ENCODE data around the gene TBC1D9B.

The TBC1D9B gene

DNA sequence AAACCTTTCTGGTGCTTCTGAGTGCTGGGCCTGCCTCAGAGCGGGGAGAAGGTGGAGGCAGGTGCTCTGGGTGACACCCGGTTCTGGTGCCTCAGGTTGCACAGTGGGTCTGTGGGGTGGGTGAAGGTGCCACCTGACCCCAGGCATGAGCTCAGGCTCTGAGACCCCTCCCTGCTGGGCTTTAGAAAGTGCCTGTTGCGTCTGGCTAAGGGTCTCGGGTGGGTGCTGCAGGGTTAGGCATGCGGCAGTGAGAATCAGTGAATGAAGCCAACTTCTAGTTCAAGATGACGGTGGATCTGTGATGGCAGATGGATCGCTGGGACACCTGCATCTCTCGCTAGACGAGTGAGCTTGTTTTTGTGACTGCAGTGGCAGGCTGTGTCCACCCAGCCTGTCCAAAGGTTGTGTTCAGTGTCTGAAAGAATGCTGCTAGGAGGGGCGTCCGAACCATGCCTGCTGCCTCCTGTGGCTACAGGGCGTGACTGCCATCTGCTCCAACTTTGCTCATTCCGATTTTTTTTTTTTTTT lies 82.0 kb downstream of the TBC1D9B start:
- peak in 3 of 10 donors; percentile 26 to 64 (median 32) for DNase-seq
- intact Hi-C loops (cut with DNase I): no loop called here

DNA sequence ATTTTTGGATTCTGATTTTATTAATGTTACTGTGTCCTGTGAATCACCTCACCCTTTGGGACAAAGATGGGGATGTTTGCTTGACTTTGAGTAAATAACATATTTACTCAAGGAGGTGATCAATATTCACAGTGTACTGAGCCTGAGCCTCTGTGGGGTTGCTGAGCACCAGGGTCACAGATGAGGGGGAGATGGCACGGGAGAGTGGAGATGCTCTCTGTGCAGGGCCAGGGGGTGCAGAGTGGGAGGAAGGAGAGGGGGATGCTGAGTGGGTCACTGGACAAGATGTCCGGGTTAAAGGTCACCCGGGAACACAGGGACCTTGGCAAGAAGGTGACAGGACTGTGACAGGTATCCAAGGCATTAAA lies 83.0 kb downstream of the TBC1D9B start:
- intact Hi-C loops (cut with DNase I): loop anchor here (5.0 kb wide), 1 partner anchor 33 kb away; the partner anchor contains the start of gene MRNIP
- peak in 2 of 10 donors; percentile 1 to 13 for DNase-seq

DNA sequence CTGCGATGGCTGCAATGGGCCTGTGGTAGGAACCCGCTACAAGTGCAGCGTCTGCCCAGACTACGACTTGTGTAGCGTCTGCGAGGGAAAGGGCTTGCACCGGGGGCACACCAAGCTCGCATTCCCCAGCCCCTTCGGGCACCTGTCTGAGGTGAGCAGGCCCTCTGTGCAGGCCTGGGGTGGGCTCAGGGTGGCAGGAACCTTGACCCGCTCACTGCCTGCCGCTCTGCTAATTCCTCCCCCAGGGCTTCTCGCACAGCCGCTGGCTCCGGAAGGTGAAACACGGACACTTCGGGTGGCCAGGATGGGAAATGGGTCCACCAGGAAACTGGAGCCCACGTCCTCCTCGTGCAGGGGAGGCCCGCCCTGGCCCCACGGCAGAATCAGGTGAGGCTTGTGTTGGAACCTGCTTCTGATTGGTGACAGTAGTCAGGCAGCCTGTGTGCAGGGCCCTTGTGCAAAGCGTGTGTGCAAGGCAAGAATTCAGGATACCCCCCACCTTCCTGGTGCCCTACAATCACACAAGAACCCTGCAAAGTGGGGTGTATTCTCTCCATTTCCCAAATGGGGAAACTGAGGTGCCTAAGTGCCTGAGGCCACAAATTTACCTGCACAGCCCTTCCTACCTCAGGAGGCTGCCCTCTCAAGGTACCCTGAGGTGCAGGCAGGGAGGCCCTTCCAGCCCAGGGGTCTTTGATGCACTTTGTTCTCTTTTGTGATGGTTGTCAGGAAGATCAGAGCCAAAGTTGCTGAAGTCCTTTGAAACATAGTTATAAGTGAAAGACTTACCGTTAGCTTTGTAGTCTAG lies 83.6 kb downstream of the TBC1D9B start:
- DNase-seq: peak in 3 of 10 donors; percentile 35 to 72 (median 63)
- intact Hi-C loops (cut with DNase I): loop anchor here (5.0 kb wide), 1 partner anchor 33 kb away; the partner anchor contains the start of gene MRNIP

- intact Hi-C loops (cut with DNase I): loop anchor here (5.0 kb wide), 1 partner anchor 35 kb away; the partner anchor contains the start of gene MRNIP
- DNase-seq: peak in 2 of 10 donors; percentile 49 to 60
These were observed 85.2 kb downstream of the TBC1D9B start for GRCh38 chr5:179822444-179822990.

- intact Hi-C loops (cut with DNase I): loop anchor here (5.0 kb wide), 1 partner anchor 35 kb away; the partner anchor contains the start of gene MRNIP
- DNase-seq: peak in 2 of 10 donors; percentile 36 to 39
These were observed 85.7 kb downstream of the TBC1D9B start for GRCh38 chr5:179822059-179822432.

DNA sequence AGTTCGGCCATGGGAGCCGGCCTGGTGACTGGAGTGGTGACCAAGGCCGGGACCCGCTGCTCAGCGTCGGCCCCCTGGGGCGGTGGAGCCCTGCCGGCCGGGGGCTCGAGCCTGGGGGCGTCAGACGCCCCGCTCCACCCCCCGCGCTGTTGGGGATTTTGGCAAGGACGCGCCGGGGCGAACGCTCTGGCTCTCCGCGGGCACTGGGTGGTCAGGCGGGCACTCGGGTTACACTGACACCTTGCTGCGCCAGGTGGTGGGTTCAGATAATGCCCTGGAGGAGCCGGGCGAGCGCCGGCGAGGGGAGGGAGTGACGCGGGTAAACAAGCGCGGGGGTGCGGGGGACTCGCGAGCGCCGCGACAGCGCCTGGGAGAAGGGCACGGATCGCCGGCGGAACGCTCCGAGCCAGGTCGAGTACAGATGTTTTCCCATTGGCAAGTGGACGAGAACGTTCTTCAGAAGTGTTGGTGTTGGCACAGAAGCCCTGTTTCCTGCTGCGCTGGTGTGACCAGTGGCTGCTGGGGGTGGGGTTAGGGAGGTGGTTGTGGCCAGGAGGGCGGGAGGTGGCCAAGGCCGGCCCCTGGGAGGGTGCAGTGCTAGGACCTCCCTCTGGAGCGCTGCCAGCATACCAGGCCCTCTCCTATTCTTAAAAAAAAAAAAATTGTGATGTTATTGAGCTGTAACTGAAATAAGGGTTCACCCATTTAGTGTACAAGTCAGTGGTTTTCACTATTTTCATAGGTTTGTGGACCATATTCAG lies 86.2 kb downstream of the TBC1D9B start:
- DNase-seq: peak; percentile 83 to 98 (median 89)
- intact Hi-C loops (cut with DNase I): loop anchor here (2.0 to 5.0 kb wide), 2 partner anchors 15 to 36 kb away; partner anchors contain the start of genes MGAT4B and MRNIP

DNA sequence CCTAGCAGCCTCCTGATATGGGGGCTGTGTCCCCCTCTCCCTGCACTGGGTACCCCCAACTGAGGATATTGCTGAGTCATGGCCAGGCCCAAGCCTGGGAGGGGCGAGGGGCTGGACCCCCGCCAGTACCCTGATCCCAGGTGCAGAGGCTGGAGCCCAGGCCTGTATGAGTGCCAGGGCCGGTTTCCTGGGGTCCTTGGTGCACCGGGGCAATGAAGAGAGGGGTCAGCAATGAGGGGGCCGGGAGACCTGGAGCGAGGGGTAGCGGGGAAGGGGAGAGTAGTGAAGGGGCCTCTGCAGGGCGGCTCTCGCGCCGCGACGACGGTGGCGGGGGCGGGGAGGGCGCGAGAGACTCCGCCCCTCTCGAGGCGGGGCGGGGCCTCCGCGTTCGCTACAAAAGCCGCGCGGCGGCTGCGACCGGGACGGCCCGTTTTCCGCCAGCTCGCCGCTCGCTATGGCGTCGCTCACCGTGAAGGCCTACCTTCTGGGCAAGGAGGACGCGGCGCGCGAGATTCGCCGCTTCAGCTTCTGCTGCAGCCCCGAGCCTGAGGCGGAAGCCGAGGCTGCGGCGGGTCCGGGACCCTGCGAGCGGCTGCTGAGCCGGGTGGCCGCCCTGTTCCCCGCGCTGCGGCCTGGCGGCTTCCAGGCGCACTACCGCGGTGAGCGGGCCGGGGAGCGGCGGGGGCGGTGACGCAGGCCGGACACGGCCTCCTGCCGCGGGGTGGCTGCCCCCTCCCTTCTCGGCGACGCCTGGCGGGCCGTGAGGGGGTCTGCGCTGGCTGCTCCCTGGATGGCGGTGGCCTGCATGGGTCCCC lies 87.0 kb downstream of the TBC1D9B start, which contains the start of gene SQSTM1:
TSS of gene SQSTM1 (plus strand) at position 423 of the 815 bp plus-strand sequence. CDS start at position 455, 32 bp downstream.
- intact Hi-C loops (cut with DNase I): loop anchor here (2.0 to 5.0 kb wide), 2 partner anchors 14 to 37 kb away; partner anchors contain the start of genes MGAT4B and MRNIP
- peak; percentile 84 to 99 (median 88) for DNase-seq

DNA sequence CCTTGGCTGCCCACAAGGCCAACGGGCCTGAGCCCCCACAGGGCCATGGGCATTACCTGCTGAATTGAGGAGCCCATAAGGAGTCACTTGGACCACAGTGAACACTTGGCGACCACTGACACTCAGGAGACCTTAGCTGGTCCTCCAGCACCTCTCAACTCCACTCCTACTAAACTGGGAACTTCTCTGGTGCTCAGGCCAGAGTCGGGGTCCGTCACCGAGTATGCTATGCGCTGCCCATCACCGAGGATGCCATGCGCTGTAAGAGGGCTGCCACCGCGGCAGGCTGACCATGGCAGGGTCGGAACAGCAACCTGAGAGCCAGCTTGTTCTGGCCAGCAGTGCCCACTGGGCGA lies 87.6 kb downstream of the TBC1D9B start:
- peak in 1 of 10 donors; percentile 80 for DNase-seq
- intact Hi-C loops (cut with DNase I): loop anchor here (2.0 to 5.0 kb wide), 2 partner anchors 13 to 37 kb away; partner anchors contain the start of genes MGAT4B and MRNIP

DNA sequence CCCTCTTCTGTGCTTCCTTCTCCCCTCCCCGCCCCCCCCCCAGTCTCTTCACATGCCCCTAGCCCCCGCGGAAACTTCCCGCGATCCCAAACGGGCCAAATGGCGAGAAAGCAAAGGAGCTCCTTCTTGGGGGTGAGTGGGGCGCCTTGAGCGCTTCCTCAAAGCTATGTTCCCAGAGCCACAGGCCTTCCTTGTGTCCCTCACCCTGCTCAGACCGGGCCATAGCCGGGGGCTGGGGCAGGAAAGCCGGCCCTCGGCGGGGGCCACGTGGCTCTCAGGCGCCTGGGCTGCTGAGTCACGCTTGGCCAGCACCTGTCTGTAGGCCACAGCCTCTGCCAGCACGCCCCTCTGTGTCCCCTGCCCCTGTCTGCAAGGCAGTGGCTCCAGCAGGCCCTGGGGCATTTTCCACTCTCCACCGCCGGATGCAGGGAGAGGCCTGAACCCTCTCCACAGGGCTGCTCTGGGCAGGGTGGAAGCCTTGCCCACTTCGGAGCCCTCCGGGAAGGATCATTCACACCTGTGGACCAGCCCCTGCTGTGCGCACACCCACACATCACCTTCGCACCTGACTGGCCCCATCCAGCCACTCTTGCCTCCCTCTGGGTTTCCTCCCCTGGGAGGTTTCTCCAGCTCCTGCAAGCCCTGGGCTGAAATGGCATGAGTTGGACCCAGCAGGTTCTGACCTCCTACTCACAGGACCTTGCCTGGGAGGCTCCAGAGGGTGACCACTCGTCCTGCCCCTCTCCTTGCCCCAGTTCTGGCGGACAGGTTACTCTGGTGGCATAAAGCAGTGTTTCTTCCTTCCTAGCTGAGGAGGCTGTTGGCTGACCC lies 88.2 kb downstream of the TBC1D9B start:
- peak in 7 of 10 donors; percentile 53 to 95 (median 70) for DNase-seq
- intact Hi-C loops (cut with DNase I): loop anchor here (2.0 to 5.0 kb wide), 2 partner anchors 13 to 38 kb away; partner anchors contain the start of genes MGAT4B and MRNIP

- intact Hi-C loops (cut with DNase I): no loop called here
These were observed 88.9 kb downstream of the TBC1D9B start for GRCh38 chr5:179818746-179819295.

GRCh38 chr5:179817890-179818745 lies 89.6 kb downstream of the TBC1D9B start:
- intact Hi-C loops (cut with DNase I): no loop called here
- peak in 4 of 10 donors; percentile 28 to 72 (median 68) for DNase-seq

More at GRCh38 chr5:179818746-179819295, 88.9 kb downstream of the TBC1D9B start:
- DNase-seq: peak; percentile 85 to 99 (median 92)

- peak in 2 of 10 donors; percentile 59 to 84 for DNase-seq
These were observed 90.2 kb downstream of the TBC1D9B start for GRCh38 chr5:179817470-179817840.

DNA sequence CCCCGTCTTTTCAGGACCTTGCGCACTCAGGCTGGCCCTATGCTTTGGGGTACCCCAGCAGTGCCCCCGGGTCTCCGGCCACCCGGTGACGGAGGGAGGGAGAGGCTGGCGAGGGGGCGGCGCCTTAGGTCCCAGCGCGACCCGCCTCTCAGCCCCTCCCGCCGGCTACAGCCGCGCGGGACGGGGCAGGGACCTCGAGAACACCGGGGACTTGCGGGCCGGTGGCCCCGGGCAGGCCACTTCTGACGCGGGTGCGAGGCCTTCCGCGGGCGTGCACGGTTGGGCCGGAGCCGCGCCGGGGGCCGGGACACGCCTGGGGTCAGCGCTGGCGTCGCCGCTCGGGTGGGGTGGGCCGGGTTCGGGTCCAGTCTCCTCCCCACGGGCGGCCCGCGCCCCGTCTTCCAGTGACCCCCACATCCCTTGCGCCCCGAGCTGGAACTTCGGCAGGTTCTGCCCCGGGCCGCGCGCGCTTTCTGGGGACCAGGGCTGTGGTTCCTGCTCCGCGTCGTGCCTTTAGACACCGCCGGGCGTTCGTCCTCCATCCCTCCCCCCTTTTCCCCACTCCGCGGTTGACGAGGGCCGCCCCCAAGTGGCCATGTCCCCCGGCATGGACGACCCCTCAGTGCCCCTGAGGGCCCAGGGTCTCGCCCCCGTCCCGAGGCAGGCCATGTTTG lies 90.8 kb downstream of the TBC1D9B start:
- DNase-seq: peak in 5 of 10 donors; percentile 28 to 88 (median 77)
- intact Hi-C loops (cut with DNase I): no loop called here

More at GRCh38 chr5:179817470-179817840, 90.2 kb downstream of the TBC1D9B start:
- intact Hi-C loops (cut with DNase I): no loop called here

DNA sequence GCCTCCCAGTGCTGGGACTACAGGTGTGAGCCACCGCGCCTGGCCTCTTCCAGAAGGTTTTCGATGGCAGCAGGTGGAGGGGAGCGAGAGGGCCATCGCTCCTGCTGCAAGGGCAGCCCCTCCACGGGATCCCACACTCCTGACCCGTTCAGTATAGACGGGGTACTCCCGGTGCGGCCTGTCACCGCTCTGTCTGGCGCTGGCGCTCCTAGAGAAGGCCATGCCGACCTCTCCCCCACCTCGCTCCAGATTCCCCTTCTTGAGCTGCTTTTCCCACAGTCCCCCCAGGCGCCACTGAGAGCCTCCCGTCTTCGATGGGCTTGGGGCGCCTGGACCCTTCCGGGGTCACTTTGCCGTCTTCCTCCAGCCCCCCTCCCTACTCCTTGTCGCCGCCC lies 91.3 kb downstream of the TBC1D9B start:
- intact Hi-C loops (cut with DNase I): no loop called here
- DNase-seq: peak in 3 of 10 donors; percentile 16 to 77 (median 75)

DNA sequence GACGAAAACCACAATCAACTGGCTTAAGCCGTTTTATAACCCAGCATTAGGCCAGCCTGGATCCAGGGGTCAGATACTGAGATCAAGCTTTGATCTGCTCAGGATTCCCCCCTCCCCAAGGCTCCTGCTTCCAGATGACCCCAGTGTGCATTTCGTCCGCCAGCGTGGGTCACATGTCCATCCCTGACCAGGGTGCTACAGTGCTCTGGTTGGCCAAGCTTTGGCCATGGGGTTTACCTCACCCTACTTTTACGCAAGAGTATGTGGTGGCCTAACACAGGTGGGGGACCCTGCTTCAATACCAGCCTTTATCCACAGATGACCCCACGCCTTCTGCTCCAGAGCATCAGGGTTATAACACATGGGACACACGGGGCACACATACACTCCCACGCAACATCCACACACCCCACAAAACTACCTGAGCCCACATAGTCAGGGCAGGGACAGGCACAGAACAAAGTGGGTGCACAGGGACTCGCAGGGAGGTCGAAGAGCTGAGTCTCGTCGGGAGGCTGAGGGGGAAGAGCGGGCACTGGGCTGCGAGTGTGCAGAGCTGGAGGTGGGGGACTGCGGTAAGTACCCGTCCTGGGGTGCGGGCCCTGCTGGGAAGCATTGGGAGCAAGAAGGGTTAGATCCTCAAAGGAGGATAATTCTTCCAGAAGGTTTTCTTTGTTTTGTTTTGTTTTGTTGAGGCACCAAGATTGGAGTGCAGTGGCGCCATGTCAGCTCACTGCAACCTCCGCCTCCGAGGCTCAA lies 92.0 kb downstream of the TBC1D9B start:
- peak in 2 of 10 donors; percentile 55 to 81 for DNase-seq
- intact Hi-C loops (cut with DNase I): no loop called here

- intact Hi-C loops (cut with DNase I): no loop called here
These were observed 93.6 kb downstream of the TBC1D9B start for GRCh38 chr5:179814090-179814489.

More at GRCh38 chr5:179814090-179814489, 93.6 kb downstream of the TBC1D9B start:
- DNase-seq: no peak

Data from posterior cingulate gyrus (tissue), 11 donors.